Keratinocyte (primary cell): ENCODE data around the gene C3orf49. TPM values are rescaled to one million over a fixed set of nuclear protein-coding genes. Genes with fewer than 3 reads are reported as not detected.

Source experiments
- DNase-seq: peaks from one replicate; pipeline ENCODE4 v3.0.0-alpha.2; 2011; ENCODE audit warnings: low read depth, missing footprints, low spot score
- FAIRE-seq: peaks from 2 replicates; lab custom pipeline; 2011; peaks lifted over from hg19 to GRCh38; lab: Jason Lieb, UNC
- H2AFZ ChIP-seq: 2 replicates; pipeline ENCODE4 v1.6.0; 2012; ENCODE audit warnings: low read length, control low read depth, inconsistent platforms; ENCODE audit not compliant: control insufficient read depth
- H3K27ac ChIP-seq: 2 replicates; pipeline ENCODE4 v1.5.1; 2011; ENCODE audit warnings: low read length; ENCODE audit not compliant: control insufficient read depth, insufficient read depth
- H3K27me3 ChIP-seq: 3 replicates; pipeline ENCODE4 v1.6.0; 2011; ENCODE audit warnings: low read length; ENCODE audit not compliant: control insufficient read depth, insufficient read depth; ENCODE audit errors: extremely low read depth
- H3K36me3 ChIP-seq, 2 experiments: 2 replicates in 1 of 2; 3 replicates in 1 of 2; pipeline ENCODE4 v1.5.1; 2011; ENCODE audit warnings: low read length in 2 of 2, mild to moderate bottlenecking in 1 of 2; ENCODE audit not compliant: control insufficient read depth in 2 of 2, insufficient read depth in 2 of 2; ENCODE audit errors: extremely low read depth in 1 of 2
- H3K4me1 ChIP-seq: 3 replicates; pipeline ENCODE4 v1.5.1; 2011; ENCODE audit warnings: low read length; ENCODE audit not compliant: control insufficient read depth, insufficient read depth; ENCODE audit errors: extremely low read depth
- H3K4me2 ChIP-seq: 3 replicates; pipeline ENCODE4 v1.6.0; 2011; ENCODE audit warnings: low read depth, low read length; ENCODE audit not compliant: control insufficient read depth, insufficient read depth; ENCODE audit errors: extremely low read depth
- H3K4me3 ChIP-seq, 3 experiments: fragments of 200-600 bp in 1 of 3; sonication (generic) in 1 of 3; 2 replicates in 2 of 3; 3 replicates in 1 of 3; pipeline ENCODE4 v1.5.1; 2011 to 2016; ENCODE audit warnings: low read length in 3 of 3, mild to moderate bottlenecking in 3 of 3, control low read depth in 2 of 3, inconsistent platforms in 1 of 3, low read depth in 1 of 3, mixed read lengths in 1 of 3, mixed run types in 1 of 3, moderate library complexity in 1 of 3; ENCODE audit not compliant: control insufficient read depth in 2 of 3, insufficient read depth in 2 of 3; ENCODE audit errors: extremely low read depth in 1 of 3
- H3K79me2 ChIP-seq: 2 replicates; pipeline ENCODE4 v1.6.0; 2012; ENCODE audit warnings: low read length; ENCODE audit not compliant: control insufficient read depth, insufficient read depth
- H3K9ac ChIP-seq: 3 replicates; pipeline ENCODE4 v1.6.0; 2011; ENCODE audit warnings: low read length; ENCODE audit not compliant: control insufficient read depth, insufficient read depth; ENCODE audit errors: extremely low read depth
- H3K9me1 ChIP-seq: 3 replicates; pipeline ENCODE4 v1.6.0; 2011; ENCODE audit warnings: low read length; ENCODE audit not compliant: control insufficient read depth, insufficient read depth; ENCODE audit errors: extremely low read depth
- H3K9me3 ChIP-seq: 2 replicates; pipeline ENCODE4 v1.5.1; 2012; ENCODE audit warnings: low read depth, low read length; ENCODE audit not compliant: control insufficient read depth
- H4K20me1 ChIP-seq: 3 replicates; pipeline ENCODE4 v1.6.0; 2011; ENCODE audit warnings: low read length; ENCODE audit not compliant: control insufficient read depth, insufficient read depth; ENCODE audit errors: extremely low read depth
- EZH2 ChIP-seq: IDR thresholded peaks from one replicate; pipeline ENCODE4 v1.6.1; 2012; ENCODE audit warnings: inconsistent platforms, mild to moderate bottlenecking, low read length, moderate library complexity
- dilution Hi-C: fragments of 300-500 bp; cut with MboI; formaldehyde crosslinking; loops from one replicate; pipeline ENCODE4 v1.7.0; 2020; ENCODE audit warnings: low sequenced_read_pairs; ENCODE audit not compliant: extremely low pct_ligation_motif_present
- polyA plus RNA-seq, 5 experiments: library from polyadenylated mRNA; depleted of rRNA in 3 of 5; stranded (reverse) in 3 of 5; stranded (forward) in 1 of 5; unstranded in 1 of 5; fragments of >200 nt; gene quantifications; 1 replicate in 1 of 5; 2 replicates in 3 of 5; 3 replicates in 1 of 5; pipeline versions ENCODE4 v1.2.1 to v1.2.3, GENCODE V29; 2011 to 2012; ENCODE audit warnings: missing spikeins in 2 of 5, low read depth in 1 of 5, low replicate concordance in 1 of 5
- TF ChIP-seq, protein P1 (sequence below), 3 experiments: IDR thresholded peaks in 1 of 3; conservative IDR thresholded peaks in 1 of 3; optimal IDR thresholded peaks in 1 of 3; 2 replicates in 2 of 3; 3 replicates in 1 of 3; pipeline versions ENCODE3 to v1.5.1; 2011; ENCODE audit warnings: low read length in 3 of 3, mild to moderate bottlenecking in 3 of 3, moderate library complexity in 2 of 3, control low read depth in 1 of 3, inconsistent platforms in 1 of 3; ENCODE audit not compliant: insufficient read depth in 2 of 3; ENCODE audit errors: extremely low read depth in 1 of 3

Gene C3orf49
- polyA plus RNA-seq, 1 donor (not counting 4 experiments of a cell fraction or from before 2014, with no cell fraction given), result not detected

DNA sequence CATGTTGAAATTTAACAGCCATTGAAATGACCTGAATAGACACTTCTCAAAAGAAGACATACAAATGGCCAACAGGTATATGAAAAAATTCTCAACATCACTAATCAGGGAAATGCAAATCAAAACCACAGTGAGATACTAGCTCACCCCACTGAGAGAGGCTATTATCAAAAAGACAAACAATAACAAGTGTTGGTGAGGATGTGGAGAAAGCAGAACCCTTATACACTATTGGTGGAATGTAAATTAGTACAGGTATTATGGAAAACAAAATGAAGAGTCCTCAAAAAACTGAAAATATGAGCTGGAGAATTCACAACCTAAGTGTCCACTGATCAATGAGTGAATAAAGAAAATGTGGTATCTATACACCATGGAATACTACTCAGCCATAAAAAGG, 23.0 kb downstream of the C3orf49 start:
- Histone ChIP-seq H3K36me3 (no peaks in the 10 kb centered on the region), H3K4me2 (no peak overlapping the region), H3K9me3 (no peaks in the 10 kb centered on the region), H4K20me1 (no peaks in the 10 kb centered on the region), H3K27ac (no peak overlapping the region), H2AFZ (no peak overlapping the region), H3K4me3 (no peak overlapping the region), H3K79me2 (peaks cover 37% of the 10 kb centered on the region), H3K9ac (no peak overlapping the region), H3K4me1 (no peaks in the 10 kb centered on the region), H3K9me1 (no peaks in the 10 kb centered on the region), H3K27me3 (no peaks in the 10 kb centered on the region)
- DNase-seq (no peak), FAIRE-seq (no peak)
- dilution Hi-C loops, result no loop called here
- TF ChIP-seq, protein P1, sequence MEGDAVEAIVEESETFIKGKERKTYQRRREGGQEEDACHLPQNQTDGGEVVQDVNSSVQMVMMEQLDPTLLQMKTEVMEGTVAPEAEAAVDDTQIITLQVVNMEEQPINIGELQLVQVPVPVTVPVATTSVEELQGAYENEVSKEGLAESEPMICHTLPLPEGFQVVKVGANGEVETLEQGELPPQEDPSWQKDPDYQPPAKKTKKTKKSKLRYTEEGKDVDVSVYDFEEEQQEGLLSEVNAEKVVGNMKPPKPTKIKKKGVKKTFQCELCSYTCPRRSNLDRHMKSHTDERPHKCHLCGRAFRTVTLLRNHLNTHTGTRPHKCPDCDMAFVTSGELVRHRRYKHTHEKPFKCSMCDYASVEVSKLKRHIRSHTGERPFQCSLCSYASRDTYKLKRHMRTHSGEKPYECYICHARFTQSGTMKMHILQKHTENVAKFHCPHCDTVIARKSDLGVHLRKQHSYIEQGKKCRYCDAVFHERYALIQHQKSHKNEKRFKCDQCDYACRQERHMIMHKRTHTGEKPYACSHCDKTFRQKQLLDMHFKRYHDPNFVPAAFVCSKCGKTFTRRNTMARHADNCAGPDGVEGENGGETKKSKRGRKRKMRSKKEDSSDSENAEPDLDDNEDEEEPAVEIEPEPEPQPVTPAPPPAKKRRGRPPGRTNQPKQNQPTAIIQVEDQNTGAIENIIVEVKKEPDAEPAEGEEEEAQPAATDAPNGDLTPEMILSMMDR (optimal IDR thresholded peaks at IDR 0.05 in 1 of 3, IDR thresholded peaks at IDR 0.05 in 1 of 3, conservative IDR thresholded peaks at IDR 0.05 in 1 of 3; ENCODE audit: extremely low read depth in 1 of 3, insufficient read depth in 2 of 3, low read length in 3 of 3), result no peak
- TF ChIP-seq EZH2, result no peak

DNA sequence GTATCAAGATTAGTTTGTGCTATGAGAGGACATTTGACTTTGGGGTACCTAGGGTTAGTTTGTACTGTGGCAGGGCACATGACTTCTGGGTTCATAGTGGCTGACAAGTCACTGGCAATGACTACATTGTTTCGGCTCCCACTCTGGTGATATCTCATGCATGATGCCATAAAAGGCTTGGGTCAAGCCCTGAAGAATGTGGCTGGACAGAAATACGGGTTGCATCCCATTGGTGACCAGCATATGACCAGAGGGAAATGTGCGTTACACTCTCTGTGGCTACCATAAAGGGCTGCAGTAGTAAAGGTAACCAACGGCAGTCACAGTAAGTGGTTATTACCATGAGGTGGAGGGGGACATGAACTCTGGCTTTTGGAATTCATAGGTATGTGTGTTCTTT, 26.1 kb downstream of the C3orf49 start:
- no peaks in the 10 kb centered on the region for H3K36me3 ChIP-seq
- FAIRE-seq (no peak), DNase-seq (no peak)
- H3K4me3 ChIP-seq, result no peak overlapping the region
- no peak overlapping the region for H3K4me2 ChIP-seq
- no peak overlapping the region for H3K27ac ChIP-seq
- peaks cover 41% of the 10 kb centered on the region for H3K79me2 ChIP-seq
- TF ChIP-seq EZH2, result no peak
- TF ChIP-seq, protein P1 (optimal IDR thresholded peaks at IDR 0.05 in 1 of 3, IDR thresholded peaks at IDR 0.05 in 1 of 3, conservative IDR thresholded peaks at IDR 0.05 in 1 of 3; ENCODE audit: extremely low read depth in 1 of 3, insufficient read depth in 2 of 3, low read length in 3 of 3), result no peak
- peaks cover 3% of the 10 kb centered on the region for H3K4me1 ChIP-seq
- H3K27me3 ChIP-seq, result no peaks in the 10 kb centered on the region
- H3K9me1 ChIP-seq, result no peaks in the 10 kb centered on the region
- H4K20me1 ChIP-seq, result no peaks in the 10 kb centered on the region
- dilution Hi-C loops, result no loop called here
- no peak overlapping the region for H3K9ac ChIP-seq
- H3K9me3 ChIP-seq, result no peaks in the 10 kb centered on the region
- no peak overlapping the region for H2AFZ ChIP-seq
